GM12801 (cell line): ENCODE results near the gene MED26.

Source experiments
- TF ChIP-seq, protein P1 (sequence below): IDR thresholded peaks from one replicate; pipeline ENCODE4 v1.5.1; 2011; ENCODE audit warnings: control low read depth; ENCODE audit not compliant: insufficient read length; ENCODE audit errors: extremely low read depth

The MED26 gene

DNA sequence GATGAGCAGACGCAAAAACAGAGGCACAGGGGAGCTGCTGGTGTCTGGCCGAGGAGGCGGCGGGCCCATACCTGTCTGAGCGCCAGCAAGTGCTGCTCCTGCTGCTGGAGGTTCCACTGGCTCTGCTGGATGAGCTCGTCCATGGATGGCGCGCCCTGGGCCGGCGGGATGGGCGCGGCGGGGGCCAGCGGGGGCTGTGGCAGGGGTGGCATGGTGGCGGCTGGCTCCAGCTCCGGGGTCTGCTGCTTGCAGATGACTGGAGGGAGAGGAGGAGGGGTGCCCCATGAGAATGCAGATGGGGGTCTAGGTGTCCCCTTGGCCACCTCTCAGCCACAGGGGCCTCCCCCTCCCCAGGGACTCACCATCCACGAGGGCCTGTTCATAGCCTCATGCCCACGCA is 92.6 kb downstream of the MED26 start:
- TF ChIP-seq, protein P1, sequence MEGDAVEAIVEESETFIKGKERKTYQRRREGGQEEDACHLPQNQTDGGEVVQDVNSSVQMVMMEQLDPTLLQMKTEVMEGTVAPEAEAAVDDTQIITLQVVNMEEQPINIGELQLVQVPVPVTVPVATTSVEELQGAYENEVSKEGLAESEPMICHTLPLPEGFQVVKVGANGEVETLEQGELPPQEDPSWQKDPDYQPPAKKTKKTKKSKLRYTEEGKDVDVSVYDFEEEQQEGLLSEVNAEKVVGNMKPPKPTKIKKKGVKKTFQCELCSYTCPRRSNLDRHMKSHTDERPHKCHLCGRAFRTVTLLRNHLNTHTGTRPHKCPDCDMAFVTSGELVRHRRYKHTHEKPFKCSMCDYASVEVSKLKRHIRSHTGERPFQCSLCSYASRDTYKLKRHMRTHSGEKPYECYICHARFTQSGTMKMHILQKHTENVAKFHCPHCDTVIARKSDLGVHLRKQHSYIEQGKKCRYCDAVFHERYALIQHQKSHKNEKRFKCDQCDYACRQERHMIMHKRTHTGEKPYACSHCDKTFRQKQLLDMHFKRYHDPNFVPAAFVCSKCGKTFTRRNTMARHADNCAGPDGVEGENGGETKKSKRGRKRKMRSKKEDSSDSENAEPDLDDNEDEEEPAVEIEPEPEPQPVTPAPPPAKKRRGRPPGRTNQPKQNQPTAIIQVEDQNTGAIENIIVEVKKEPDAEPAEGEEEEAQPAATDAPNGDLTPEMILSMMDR: no peak

DNA sequence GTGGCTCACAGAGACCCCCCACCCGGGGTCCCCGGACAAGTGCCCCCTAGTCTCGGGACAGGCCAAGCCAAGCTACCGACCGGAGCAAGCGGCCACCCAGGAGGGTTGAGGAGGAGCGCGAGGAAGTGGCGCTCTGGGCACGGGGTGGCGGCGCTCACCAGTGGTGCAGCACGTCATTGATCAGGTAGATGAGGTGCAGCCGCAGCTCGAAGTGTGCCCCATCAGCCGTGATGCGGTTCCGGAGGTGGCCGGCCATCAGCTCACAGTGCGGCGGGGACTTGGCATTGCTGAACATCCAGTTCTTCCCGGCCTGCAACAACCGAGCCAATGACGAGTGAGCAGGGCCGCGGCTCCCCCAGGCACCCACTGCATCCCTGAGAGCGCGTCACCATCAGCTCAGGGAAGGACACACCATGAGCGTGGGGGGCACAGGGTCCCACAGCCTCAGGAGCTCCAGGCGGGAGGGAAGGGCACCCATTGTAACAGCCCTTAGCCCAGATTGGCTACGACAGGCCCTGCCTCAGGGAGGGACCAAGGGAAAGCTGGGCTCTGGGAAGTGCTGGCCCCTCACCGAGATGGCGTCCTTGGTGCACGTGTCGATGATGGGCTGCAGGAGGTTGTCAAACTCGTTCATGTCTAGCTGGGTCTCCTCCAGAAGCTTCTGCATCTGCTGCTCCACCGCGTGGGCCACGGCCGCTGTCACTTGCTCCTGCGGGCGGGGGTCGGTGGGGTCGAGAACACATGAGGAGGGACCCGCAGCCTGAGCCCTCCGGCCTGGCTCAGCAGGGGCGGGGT is 95.4 kb downstream of the MED26 start:
- TF ChIP-seq, protein P1: no peak

DNA sequence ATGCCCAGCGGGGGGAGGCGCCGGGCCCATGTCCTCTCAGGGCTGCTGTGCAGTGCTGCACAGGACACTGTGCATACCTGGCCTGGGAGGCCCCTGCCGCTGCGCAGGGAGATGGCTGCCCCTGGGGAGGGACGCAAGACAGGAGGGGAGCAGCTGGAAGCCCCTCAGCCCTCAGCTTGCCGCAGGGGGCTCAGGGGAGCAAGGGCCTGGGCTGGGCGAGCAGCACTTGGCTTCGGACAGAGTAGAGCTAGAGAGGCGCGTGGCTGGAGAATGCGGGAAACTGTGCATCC is 96.7 kb downstream of the MED26 start:
- TF ChIP-seq, protein P1: no peak

DNA sequence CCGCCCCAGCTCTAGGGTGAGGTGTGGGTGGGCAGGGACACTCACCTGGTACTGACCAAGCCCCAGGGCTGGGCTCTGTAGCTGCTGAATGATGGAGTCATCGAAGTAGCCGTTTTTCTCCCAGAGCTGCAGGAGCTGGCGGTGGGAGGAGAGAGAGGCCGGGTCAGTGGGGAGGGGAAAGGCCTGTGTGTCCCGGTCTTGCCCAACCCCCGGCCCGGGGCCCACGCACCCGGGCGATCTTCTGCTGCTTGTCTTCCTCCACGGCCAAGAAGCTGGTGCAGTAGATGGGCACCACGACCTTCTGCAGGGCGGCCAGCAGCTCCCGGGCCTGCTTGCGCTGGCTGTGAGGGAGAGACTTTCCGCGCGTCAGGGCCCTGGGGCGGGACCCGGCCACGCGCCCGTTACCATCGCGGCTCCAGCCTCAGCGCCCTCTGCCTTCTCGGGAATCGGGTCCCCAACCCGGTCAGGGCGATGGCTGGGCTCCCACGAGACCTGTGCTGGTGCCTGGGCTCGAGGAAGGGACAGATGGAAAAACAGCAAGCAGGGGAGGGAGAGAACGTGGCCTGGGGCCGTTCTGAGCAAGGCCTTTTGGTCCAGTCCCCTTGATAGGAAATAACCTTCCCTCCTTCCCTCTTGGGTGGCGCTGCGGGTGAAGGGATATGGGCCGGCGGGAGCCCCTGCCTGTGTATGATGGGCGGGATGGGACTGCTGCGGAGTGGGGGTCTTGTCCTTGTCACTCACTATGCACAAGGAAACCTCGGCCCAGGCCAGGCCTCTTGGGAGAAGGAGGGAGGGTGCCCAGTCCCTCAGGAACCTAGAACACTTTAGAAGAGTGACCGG is 97.2 kb downstream of the MED26 start:
- TF ChIP-seq, protein P1: no peak

DNA sequence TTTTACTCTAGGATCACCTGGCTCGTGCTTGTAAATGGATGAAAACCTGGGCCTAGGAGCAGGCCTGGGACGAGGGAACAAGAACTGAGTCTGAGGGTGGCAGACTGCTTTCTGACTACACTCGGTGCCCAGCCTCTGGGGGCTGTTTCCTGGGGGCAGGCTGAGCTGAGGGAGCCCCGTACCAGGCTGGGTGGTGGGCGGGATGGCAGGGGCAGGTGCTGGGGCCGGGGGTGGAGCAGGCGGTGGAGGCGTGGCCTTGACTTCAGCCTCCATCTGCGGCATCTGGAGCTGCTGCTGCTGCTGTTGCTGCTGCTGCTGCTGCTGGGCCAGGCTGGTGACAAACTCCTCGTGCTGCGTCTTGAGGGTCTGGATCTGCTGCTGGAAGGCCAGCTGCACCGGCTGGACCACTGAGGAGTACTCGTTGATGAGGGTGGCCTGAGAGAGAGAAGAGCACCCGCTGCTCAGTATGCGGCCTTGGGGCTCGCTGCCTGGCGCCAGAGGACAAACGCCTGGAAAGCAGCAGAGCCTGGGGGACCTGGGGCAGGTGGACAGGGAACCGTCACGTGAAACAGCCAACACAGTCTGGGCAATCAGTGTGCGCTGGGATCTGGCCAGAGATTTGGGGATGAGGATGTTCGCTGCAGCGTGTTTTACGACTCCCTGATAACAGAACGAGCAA is 98.4 kb downstream of the MED26 start:
- TF ChIP-seq, protein P1: no peak

DNA sequence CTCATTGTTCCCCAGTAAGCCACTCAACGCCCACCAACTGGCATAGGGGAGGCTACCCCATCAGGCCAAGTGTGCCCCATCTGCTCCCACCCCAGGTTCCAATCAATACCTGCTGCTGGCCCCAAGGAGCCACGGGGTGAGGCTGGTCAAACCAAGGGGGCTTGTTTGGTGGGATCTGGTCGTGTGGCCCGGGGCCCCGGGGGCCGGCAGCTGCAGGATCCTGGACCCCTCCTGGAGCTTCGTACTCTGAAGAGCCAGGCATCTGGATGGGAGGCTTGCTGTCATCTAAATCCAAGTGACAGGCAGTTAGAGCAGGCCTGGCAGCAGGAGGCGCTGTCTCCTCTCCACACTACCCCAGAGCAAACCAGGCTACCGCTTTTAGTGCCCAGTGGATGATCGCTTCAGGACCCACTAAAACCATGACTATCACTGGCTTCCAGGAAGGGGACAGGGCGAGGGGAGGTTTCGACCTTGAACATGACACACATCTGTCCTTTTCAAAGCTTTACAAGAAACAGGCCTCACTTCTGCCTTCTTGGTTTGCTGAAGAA is 100.0 kb downstream of the MED26 start:
- TF ChIP-seq, protein P1: no peak

DNA sequence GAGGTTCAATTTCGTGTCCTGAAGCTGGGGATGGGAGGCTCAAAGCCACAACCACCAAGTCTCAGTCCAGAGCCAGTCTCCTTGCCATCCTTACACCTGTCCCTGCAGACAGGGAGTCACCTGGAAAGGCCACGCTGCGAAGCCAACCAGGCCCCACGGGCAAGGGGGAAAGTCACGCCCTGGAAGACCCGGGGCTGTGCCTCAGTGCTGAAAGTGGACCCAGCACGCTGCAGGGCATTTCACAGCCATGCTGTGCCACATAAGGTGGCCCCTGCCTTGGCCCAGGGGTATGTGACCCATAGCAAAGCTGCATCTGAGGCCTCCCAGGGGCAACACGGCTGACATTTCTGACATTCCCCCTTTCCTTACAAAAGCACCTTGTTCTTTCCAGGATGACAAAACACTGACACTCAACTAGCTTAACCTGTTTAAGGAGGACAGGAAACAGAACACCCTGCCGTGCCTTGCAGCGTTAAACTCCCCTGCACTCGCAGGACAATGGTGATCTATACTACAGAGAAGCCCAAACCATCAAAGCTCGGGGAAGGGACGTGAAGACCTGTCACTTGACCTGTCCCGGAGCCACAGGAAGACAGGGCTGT is 100.6 kb downstream of the MED26 start:
- TF ChIP-seq, protein P1: no peak
